Measurements from ENCODE around the gene TACC3.

DNA sequence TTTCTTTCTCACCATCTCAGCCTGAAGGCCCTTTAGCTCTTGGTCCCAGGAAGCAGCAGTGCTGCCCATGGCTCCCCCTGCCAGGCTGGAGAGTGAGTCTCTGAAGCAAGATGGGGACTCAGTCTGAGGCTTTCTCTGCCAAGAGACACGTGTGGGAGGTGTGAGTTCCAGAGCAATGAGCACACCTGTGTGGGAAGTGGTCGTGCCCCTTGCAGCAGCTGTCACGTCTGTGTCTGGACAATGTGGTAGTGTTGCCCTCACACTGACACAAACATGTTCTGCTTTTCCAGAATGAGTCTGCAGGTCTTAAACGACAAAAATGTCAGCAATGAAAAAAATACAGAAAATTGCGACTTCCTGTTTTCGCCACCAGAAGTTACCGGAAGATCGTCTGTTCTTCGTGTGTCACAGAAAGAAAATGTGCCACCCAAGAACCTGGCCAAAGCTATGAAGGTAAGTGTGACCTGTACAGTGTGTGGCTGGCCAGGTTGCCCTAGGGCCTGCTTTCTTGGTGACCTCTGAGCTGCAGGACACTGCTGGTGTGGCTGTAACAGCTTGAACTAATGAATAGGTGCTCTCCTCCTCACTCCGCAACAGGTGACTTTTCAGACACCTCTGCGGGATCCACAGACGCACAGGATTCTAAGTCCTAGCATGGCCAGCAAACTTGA lies 1.9 kb downstream of the TACC3 start:
- no peak for TF ChIP-seq EZH2 (IDR thresholded peaks at IDR 0.05; ENCODE audit: insufficient read depth, poor library complexity, severe bottlenecking)
- TF ChIP-seq EZH2phosphoT487 (IDR thresholded peaks at IDR 0.05; ENCODE audit: insufficient read depth, low read depth), result no peak

All from GM23248 (cell line).